Measurements from ENCODE around the gene FURIN.
"Not testable (repeated sequence)": the region's sequence is repeated elsewhere in the genome, so short reads cannot be mapped to it uniquely, and the experiment has no call there.

The FURIN gene

GRCh38 chr15:90918034-90918788 lies 49.8 kb downstream of the FURIN start:
- DNase-seq = no peak

- no peak for DNase-seq
Observed at GRCh38 chr15:90918835-90919234, 50.4 kb downstream of the FURIN start.

GRCh38 chr15:90921887-90922286 lies 53.5 kb downstream of the FURIN start:
- no peak for DNase-seq

- DNase-seq = not testable (repeated sequence)
Observed at GRCh38 chr15:90922712-90923322, 54.4 kb downstream of the FURIN start.

- no peak for DNase-seq
Observed at GRCh38 chr15:90924375-90924774, 56.0 kb downstream of the FURIN start.

GRCh38 chr15:90926766-90927165 lies 58.4 kb downstream of the FURIN start:
- DNase-seq = not testable (repeated sequence)

GRCh38 chr15:90928106-90928505 lies 59.7 kb downstream of the FURIN start:
- not testable (repeated sequence) for DNase-seq

- no peak for DNase-seq
Observed at GRCh38 chr15:90929246-90930019, 61.0 kb downstream of the FURIN start.

- DNase-seq = no peak
Observed at GRCh38 chr15:90930861-90931574, 62.6 kb downstream of the FURIN start.

GRCh38 chr15:90931575-90931827 lies 63.1 kb downstream of the FURIN start:
- no peak for DNase-seq

- DNase-seq = peak; percentile 85 to 86
Observed at GRCh38 chr15:90931828-90932659, 63.7 kb downstream of the FURIN start, which contains the start of gene HDDC3. HDDC3 (minus strand) TSS chr15:90932549; CDS start chr15:90932540, 9 bp downstream.

GRCh38 chr15:90932660-90932991 lies 64.2 kb downstream of the FURIN start:
- DNase-seq = no peak
